H1 (cell line): ENCODE measurements around the gene SYNDIG1. TPM values are rescaled to one million over a fixed set of nuclear protein-coding genes. Genes with fewer than 3 reads are reported as not detected.

Experiments
- NANOG ChIP-seq: IDR thresholded peaks from 2 replicates; pipeline ENCODE4 v1.6.1; 2011; ENCODE audit warnings: low read length, low read depth, mild to moderate bottlenecking, inconsistent platforms; ENCODE audit not compliant: insufficient read depth, poor library complexity, severe bottlenecking
- NRF1 ChIP-seq: IDR thresholded peaks from 2 replicates; pipeline ENCODE4 v1.6.1; 2011; ENCODE audit warnings: mild to moderate bottlenecking, low read depth, low read length, improper control_type of control experiment
- RNF2 ChIP-seq: fragments of 200-900, 300-1000 bp; sonication (generic); IDR thresholded peaks from 2 replicates; pipeline ENCODE4 v1.7.1; 2016; ENCODE audit warnings: borderline replicate concordance, low read depth, mild to moderate bottlenecking, antibody characterized with exemption, low read length; ENCODE audit not compliant: poor library complexity, severe bottlenecking; ENCODE audit errors: missing control alignments
- SIN3A ChIP-seq, 2 experiments: IDR thresholded peaks in 1 of 2; conservative IDR thresholded peaks in 1 of 2; 2 replicates each; pipeline ENCODE4 v1.6.1; 2011 to 2012; ENCODE audit warnings: low read length in 2 of 2, improper control_type of control experiment in 1 of 2, low read depth in 1 of 2, mild to moderate bottlenecking in 1 of 2
- polyA plus RNA-seq, 7 experiments: library from polyadenylated mRNA; depleted of rRNA in 3 of 7; stranded (reverse) in 5 of 7; unstranded in 2 of 7; fragments of >200 nt in 5 of 7; fragments of 200-250 nt in 2 of 7; gene quantifications; 1 replicate in 5 of 7; 2 replicates in 1 of 7; 4 replicates in 1 of 7; pipeline versions ENCODE4 v1.2.1 to v1.2.3, GENCODE V29; 2011 to 2013; ENCODE audit warnings: missing spikeins in 2 of 7, mixed read lengths in 2 of 7
- total RNA-seq: library from RNA; stranded (reverse); fragmentation: NEBNext Ultra II Directional; extraction: Animal tissue kit (Norgen Biotek cat#: 25700); gene quantifications from 2 replicates; pipeline ENCODE4 v1.2.1, GENCODE V29; 2021
- TF ChIP-seq, protein P1 (sequence below): IDR thresholded peaks from 2 replicates; pipeline ENCODE4 v1.6.1; 2012; ENCODE audit warnings: low read length, inconsistent platforms
- TF ChIP-seq, protein P2 (sequence below): fragments of 300-600 bp; sonication (generic); IDR thresholded peaks from 2 replicates; pipeline ENCODE4 v1.7.1; 2012; ENCODE audit warnings: low read length, moderate library complexity, mild to moderate bottlenecking, inconsistent platforms; ENCODE audit not compliant: insufficient replicate concordance

Gene SYNDIG1
- total and polyA plus RNA-seq, 2 of the 8 experiments (the other 6 are each of a cell fraction or from before 2014, with no cell fraction given): 6.5 to 7.8 TPM

DNA sequence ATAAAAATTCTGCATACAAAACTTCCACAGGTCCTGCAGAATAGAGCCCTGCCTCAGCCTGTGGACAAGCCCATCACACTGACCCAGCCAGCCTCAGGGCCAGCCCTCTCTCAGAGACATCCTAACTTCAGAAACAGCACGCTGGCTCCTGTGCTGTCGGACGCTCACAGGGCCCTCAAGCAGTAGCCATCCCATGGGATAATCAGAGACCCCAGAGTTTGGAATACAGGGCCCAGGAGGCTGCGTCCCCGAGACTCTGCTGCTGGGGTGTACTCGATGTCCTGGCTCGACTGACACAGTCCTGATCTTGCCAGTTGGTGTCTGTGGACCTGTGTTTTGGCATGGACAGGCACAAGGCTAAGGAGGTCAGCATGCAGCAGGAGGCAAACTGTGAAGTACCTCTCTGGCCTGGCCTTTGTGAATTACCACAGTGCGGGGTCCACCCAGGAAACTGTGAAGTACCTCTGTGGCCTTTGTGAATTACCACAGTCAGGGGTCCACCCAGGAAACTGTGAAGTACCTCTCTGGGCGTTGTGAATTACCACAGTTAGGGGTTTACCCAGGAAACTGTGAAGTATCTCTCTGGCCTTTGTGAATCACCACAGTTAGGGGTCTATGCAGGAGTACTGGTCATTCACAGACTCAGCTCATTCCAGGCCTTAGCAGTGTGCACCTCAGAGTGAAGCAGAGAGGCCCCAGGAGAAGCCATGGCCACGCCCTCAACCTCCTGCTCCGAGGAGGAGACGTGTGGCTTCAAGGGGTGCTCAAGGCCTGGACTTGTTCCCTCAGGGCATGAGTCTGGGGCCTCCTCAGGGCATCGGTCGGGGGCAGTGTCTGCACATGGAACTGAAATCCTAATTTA lies 212.4 kb downstream of the SYNDIG1 start (continued):
- no peak for TF ChIP-seq RNF2
- TF ChIP-seq SIN3A (conservative IDR thresholded peaks at IDR 0.05 in 1 of 2, IDR thresholded peaks at IDR 0.05 in 1 of 2; ENCODE audit: low read depth in 1 of 2, low read length in 2 of 2): no peak
- TF ChIP-seq NRF1: no peak
- TF ChIP-seq NANOG: no peak
- TF ChIP-seq, protein P1, sequence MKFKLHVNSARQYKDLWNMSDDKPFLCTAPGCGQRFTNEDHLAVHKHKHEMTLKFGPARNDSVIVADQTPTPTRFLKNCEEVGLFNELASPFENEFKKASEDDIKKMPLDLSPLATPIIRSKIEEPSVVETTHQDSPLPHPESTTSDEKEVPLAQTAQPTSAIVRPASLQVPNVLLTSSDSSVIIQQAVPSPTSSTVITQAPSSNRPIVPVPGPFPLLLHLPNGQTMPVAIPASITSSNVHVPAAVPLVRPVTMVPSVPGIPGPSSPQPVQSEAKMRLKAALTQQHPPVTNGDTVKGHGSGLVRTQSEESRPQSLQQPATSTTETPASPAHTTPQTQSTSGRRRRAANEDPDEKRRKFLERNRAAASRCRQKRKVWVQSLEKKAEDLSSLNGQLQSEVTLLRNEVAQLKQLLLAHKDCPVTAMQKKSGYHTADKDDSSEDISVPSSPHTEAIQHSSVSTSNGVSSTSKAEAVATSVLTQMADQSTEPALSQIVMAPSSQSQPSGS: no peak
- TF ChIP-seq, protein P2, sequence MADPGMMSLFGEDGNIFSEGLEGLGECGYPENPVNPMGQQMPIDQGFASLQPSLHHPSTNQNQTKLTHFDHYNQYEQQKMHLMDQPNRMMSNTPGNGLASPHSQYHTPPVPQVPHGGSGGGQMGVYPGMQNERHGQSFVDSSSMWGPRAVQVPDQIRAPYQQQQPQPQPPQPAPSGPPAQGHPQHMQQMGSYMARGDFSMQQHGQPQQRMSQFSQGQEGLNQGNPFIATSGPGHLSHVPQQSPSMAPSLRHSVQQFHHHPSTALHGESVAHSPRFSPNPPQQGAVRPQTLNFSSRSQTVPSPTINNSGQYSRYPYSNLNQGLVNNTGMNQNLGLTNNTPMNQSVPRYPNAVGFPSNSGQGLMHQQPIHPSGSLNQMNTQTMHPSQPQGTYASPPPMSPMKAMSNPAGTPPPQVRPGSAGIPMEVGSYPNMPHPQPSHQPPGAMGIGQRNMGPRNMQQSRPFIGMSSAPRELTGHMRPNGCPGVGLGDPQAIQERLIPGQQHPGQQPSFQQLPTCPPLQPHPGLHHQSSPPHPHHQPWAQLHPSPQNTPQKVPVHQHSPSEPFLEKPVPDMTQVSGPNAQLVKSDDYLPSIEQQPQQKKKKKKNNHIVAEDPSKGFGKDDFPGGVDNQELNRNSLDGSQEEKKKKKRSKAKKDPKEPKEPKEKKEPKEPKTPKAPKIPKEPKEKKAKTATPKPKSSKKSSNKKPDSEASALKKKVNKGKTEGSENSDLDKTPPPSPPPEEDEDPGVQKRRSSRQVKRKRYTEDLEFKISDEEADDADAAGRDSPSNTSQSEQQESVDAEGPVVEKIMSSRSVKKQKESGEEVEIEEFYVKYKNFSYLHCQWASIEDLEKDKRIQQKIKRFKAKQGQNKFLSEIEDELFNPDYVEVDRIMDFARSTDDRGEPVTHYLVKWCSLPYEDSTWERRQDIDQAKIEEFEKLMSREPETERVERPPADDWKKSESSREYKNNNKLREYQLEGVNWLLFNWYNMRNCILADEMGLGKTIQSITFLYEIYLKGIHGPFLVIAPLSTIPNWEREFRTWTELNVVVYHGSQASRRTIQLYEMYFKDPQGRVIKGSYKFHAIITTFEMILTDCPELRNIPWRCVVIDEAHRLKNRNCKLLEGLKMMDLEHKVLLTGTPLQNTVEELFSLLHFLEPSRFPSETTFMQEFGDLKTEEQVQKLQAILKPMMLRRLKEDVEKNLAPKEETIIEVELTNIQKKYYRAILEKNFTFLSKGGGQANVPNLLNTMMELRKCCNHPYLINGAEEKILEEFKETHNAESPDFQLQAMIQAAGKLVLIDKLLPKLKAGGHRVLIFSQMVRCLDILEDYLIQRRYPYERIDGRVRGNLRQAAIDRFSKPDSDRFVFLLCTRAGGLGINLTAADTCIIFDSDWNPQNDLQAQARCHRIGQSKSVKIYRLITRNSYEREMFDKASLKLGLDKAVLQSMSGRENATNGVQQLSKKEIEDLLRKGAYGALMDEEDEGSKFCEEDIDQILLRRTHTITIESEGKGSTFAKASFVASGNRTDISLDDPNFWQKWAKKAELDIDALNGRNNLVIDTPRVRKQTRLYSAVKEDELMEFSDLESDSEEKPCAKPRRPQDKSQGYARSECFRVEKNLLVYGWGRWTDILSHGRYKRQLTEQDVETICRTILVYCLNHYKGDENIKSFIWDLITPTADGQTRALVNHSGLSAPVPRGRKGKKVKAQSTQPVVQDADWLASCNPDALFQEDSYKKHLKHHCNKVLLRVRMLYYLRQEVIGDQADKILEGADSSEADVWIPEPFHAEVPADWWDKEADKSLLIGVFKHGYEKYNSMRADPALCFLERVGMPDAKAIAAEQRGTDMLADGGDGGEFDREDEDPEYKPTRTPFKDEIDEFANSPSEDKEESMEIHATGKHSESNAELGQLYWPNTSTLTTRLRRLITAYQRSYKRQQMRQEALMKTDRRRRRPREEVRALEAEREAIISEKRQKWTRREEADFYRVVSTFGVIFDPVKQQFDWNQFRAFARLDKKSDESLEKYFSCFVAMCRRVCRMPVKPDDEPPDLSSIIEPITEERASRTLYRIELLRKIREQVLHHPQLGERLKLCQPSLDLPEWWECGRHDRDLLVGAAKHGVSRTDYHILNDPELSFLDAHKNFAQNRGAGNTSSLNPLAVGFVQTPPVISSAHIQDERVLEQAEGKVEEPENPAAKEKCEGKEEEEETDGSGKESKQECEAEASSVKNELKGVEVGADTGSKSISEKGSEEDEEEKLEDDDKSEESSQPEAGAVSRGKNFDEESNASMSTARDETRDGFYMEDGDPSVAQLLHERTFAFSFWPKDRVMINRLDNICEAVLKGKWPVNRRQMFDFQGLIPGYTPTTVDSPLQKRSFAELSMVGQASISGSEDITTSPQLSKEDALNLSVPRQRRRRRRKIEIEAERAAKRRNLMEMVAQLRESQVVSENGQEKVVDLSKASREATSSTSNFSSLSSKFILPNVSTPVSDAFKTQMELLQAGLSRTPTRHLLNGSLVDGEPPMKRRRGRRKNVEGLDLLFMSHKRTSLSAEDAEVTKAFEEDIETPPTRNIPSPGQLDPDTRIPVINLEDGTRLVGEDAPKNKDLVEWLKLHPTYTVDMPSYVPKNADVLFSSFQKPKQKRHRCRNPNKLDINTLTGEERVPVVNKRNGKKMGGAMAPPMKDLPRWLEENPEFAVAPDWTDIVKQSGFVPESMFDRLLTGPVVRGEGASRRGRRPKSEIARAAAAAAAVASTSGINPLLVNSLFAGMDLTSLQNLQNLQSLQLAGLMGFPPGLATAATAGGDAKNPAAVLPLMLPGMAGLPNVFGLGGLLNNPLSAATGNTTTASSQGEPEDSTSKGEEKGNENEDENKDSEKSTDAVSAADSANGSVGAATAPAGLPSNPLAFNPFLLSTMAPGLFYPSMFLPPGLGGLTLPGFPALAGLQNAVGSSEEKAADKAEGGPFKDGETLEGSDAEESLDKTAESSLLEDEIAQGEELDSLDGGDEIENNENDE: no peak
- TF ChIP-seq, all 59 proteins: peak for 0
